Astrocyte (in vitro differentiated cells and primary cell): ENCODE results near the gene CDRT4.

Experiments
- CTCF ChIP-seq: IDR thresholded peaks from 2 replicates; pipeline ENCODE4 v1.5.1; 2011; ENCODE audit warnings: low read depth, mild to moderate bottlenecking, inconsistent platforms, low read length, moderate library complexity; ENCODE audit not compliant: insufficient read depth
- EZH2 ChIP-seq: IDR thresholded peaks from 2 replicates; pipeline ENCODE4 v1.6.1; 2012; ENCODE audit warnings: mild to moderate bottlenecking, low read length, inconsistent platforms; ENCODE audit not compliant: insufficient read depth

GRCh38 chr17:15397620-15398019 lies 69.8 kb downstream of the CDRT4 start:
- TF ChIP-seq CTCF (no peak), EZH2 (no peak)
